ENCODE measurements around the gene KCNAB2.

Gene KCNAB2

GRCh38 chr1:6069573-6069972 is 23.9 kb downstream of the KCNAB2 start (continued):
- TF ChIP-seq PATZ1 (CRISPR knock-in tag; IDR thresholded peaks at IDR 0.05; ENCODE audit: borderline replicate concordance), result no peak
- TF ChIP-seq ARNTL (CRISPR knock-in tag; IDR thresholded peaks at IDR 0.05; ENCODE audit: borderline replicate concordance, low read depth), result no peak
- no peak for TF ChIP-seq ZC3H10 (CRISPR knock-in tag; IDR thresholded peaks at IDR 0.05)
- no peak for TF ChIP-seq ZFP30 (CRISPR knock-in tag; IDR thresholded peaks at IDR 0.05)

GRCh38 chr1:6070450-6070974 is 24.8 kb downstream of the KCNAB2 start:
- no peak for TF ChIP-seq ESRRG (CRISPR knock-in tag; IDR thresholded peaks at IDR 0.05)
- no peak for TF ChIP-seq CSRNP3 (CRISPR knock-in tag; IDR thresholded peaks at IDR 0.05)
- no peak for TF ChIP-seq ZFP30 (CRISPR knock-in tag; IDR thresholded peaks at IDR 0.05)
- no peak for TF ChIP-seq PPARA (CRISPR knock-in tag; IDR thresholded peaks at IDR 0.05; ENCODE audit: borderline replicate concordance)
- no peak for TF ChIP-seq CSDC2 (CRISPR knock-in tag; IDR thresholded peaks at IDR 0.05)
- ATAC-seq, result no peak

GRCh38 chr1:6071219-6071618 is 25.5 kb downstream of the KCNAB2 start:
- no peak for TF ChIP-seq CSRNP3 (CRISPR knock-in tag; IDR thresholded peaks at IDR 0.05)
- no peak for TF ChIP-seq RARB (CRISPR knock-in tag; IDR thresholded peaks at IDR 0.05)
- TF ChIP-seq ZNF70 (CRISPR knock-in tag; IDR thresholded peaks at IDR 0.05), result no peak
- no peak for TF ChIP-seq SNAI2 (CRISPR knock-in tag; IDR thresholded peaks at IDR 0.05)
- TF ChIP-seq ZNF8 (CRISPR knock-in tag; IDR thresholded peaks at IDR 0.05), result no peak
- no peak for ATAC-seq

- TF ChIP-seq CSRNP3 (CRISPR knock-in tag; IDR thresholded peaks at IDR 0.05) (no peak), ZC3H10 (CRISPR knock-in tag; IDR thresholded peaks at IDR 0.05) (no peak), SNAI2 (CRISPR knock-in tag; IDR thresholded peaks at IDR 0.05) (no peak)
- no peak for ATAC-seq
Measured at GRCh38 chr1:6072774-6073479, 27.2 kb downstream of the KCNAB2 start.

- TF ChIP-seq ISL1 (CRISPR knock-in tag; IDR thresholded peaks at IDR 0.05), result no peak
- TF ChIP-seq ARNTL (CRISPR knock-in tag; IDR thresholded peaks at IDR 0.05; ENCODE audit: borderline replicate concordance, low read depth), result no peak
- TF ChIP-seq ESRRG (CRISPR knock-in tag; IDR thresholded peaks at IDR 0.05), result no peak
- TF ChIP-seq CSDC2 (CRISPR knock-in tag; IDR thresholded peaks at IDR 0.05), result no peak
- ATAC-seq, result no peak
Measured at GRCh38 chr1:6073480-6074053, 27.9 kb downstream of the KCNAB2 start.

GRCh38 chr1:6074192-6074901 is 28.7 kb downstream of the KCNAB2 start:
- ATAC-seq, result no peak
- TF ChIP-seq SNAI2 (CRISPR knock-in tag; IDR thresholded peaks at IDR 0.05), result no peak
- TF ChIP-seq TOX (CRISPR knock-in tag; IDR thresholded peaks at IDR 0.05; ENCODE audit: borderline replicate concordance), result no peak
- TF ChIP-seq ARNTL (CRISPR knock-in tag; IDR thresholded peaks at IDR 0.05; ENCODE audit: borderline replicate concordance, low read depth), result no peak
- TF ChIP-seq TSHZ2 (CRISPR knock-in tag; IDR thresholded peaks at IDR 0.05), result no peak
- no peak for TF ChIP-seq ZNF70 (CRISPR knock-in tag; IDR thresholded peaks at IDR 0.05)
- no peak for TF ChIP-seq POU6F1 (CRISPR knock-in tag; IDR thresholded peaks at IDR 0.05; ENCODE audit: borderline replicate concordance, low read depth)
- TF ChIP-seq ZFP3 (CRISPR knock-in tag; IDR thresholded peaks at IDR 0.05), result no peak
- no peak for TF ChIP-seq CSDC2 (CRISPR knock-in tag; IDR thresholded peaks at IDR 0.05)
- no peak for TF ChIP-seq ZFP30 (CRISPR knock-in tag; IDR thresholded peaks at IDR 0.05)
- no peak for TF ChIP-seq ZC3H10 (CRISPR knock-in tag; IDR thresholded peaks at IDR 0.05)
- no peak for TF ChIP-seq ZNF565 (CRISPR knock-in tag; conservative IDR thresholded peaks at IDR 0.05; ENCODE audit: low read depth)

Data from SK-N-SH treated with all-trans-retinoic acid at 6 μM for 48 hours (cell line).